IPS-18c (cell line): ENCODE data around the gene ESR2.
"Not testable (repeated sequence)": the region's sequence is repeated elsewhere in the genome, so short reads cannot be mapped to it uniquely, and the experiment has no call there.

Experiments used
- H3K4me3 ChIP-seq: 2 replicates; pipeline ENCODE4 v1.7.0; 2013; ENCODE audit warnings: low read depth, mild to moderate bottlenecking, low read length, moderate library complexity; ENCODE audit not compliant: insufficient read depth
- H3K9me3 ChIP-seq: one replicate; pipeline ENCODE4 v1.6.1; 2013; ENCODE audit warnings: mild to moderate bottlenecking, low read length, moderate library complexity; ENCODE audit not compliant: control insufficient read depth, insufficient read depth

Gene ESR2

DNA sequence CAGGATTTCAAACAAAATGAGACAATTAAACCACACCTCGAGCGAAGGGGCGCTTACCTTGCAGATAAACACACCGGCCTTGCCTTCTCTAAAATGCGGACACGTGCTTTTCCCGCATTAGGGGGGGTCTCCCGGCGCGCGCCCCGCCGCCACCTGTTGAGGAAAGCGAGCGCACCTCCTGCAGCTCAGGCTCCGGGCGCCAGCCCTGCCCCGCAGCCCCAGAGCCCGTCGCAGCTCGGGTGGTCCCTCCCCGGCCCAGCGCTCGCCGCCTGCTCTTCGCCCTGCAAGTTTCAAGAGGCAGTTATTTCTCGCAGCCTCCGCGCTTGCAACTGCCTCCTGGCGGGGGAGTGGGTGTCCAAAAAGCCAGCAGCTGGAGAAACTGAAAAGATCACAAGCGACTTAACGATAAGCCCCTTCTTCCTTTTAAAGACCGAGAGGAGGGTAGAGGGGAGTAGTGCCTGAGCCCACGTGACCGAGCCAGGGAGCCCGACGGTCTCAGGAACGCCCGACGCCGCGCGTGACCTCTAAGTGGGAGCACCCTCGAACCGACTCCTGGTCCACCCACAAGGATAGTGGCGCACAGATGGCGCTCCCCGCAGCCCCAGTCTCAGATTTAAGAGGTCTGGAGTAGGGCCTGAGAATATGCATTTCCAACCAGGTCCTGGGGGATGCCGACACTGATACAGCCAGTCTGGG is at the start of gene ESR2:
Gene ESR2 (minus strand): TSS at position 396 of the 696 bp plus-strand sequence. CDS start 11,386 bp downstream, outside the sequence.
- Histone ChIP-seq H3K4me3 (peak within 1 kb of the TSS; percentile 58), H3K9me3 (no peaks in the 10 kb centered on the region)

DNA sequence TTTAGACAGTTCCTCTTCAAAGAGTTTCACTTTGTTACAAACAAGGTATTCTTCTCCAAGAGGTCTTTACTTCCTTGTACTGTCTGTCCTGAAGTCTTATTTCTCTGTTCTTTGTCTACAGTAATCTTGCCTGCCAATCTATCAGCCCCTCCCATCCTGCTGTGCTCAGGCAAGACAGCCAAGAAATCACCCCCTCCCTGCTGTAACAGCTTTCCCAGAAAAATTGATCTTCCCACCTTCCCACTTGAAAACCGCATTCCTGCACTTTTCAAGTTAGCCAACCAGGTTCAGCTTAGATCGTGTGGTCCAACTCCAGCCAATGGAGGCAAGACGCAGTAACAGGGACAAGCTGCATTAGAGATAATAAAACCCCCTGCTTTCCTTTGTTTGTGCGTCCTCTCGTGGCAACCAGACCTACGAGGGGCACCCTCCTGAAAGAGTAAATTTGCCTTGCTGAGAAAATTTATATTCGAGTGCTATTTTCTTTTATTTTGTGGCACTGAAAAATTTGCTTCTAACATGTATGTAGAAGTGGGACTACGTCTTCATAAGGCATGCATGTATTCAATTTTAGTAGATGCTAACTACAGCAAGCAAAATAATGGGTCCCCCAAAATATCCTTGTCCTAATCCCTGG is 46.5 kb upstream of the ESR2 start:
- peaks cover 5% of the 10 kb centered on the region for H3K9me3 ChIP-seq
- H3K4me3 ChIP-seq = no peak overlapping the region

DNA sequence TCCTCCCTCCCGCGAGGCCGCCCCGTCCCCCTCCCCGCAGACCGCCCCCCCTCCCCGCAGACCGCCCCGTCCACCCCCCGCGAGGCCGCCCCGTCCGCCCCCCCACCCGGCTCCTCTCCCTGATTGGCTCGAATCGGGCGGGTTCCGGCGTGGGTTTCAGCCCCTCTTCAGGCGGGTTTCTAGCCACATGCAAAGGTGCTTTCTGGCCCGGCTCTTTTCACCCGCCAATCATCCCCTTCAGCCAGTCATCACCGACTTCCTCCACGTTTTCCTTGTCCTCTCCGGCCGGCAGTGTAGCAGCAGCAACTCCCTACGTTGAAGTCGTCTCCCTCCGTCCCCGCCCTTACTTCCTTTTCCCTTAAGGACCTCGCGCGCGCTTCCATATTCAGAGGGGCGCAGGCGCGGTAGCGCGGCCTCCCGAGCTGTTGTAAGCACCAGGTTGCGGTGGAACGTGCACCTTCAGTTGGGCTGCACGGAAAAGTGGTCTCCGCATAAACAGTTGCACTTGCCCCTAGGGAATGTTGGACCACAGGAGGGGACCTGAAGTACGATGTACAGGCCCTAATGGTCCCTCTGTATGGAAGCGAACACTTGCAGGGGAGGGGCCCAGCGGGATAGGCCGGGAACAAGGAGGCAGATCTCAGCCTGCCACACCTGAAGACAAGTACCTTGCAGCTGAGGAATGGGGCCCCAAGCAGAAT is 44.6 kb upstream of the ESR2 start:
- peaks cover 5% of the 10 kb centered on the region for H3K9me3 ChIP-seq
- peak overlapping the region; percentile 98 for H3K4me3 ChIP-seq

DNA sequence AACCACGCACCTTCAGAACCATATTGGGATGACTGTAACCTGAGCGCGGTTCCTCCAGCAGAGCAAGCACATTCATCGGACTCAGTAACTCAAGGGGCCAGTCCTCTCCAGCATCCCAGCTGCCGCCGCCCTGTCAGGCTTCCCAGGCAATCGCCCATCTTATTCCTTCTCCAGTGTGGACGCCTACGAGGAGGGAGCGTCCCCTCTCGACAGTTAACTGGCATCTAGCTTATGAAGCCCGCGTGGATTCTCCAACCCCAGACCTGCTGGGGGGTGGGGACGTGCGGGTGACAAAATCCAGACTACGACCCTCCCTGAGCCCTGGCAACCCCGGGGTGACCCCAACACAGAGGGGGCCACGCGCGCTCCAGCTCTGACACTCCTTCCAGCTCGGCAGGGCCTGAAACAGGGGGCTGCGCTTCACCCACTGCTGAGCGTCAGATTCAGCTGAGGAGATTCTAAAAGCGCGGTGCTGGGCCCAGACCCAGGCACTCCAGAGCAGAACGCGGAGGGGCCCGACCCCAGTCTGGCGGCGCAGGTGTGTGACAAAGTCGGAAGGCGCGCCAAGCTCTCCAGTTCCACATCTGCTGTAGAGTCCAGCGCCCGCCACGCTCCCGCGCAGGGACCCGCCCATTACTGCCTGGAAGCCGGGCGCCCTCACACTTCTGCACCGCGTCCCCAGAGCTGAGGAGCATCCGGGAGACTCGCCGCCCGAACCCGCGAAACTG is 43.9 kb upstream of the ESR2 start:
- Histone ChIP-seq H3K9me3 (peaks cover 5% of the 10 kb centered on the region), H3K4me3 (peak overlapping the region; percentile 98)

DNA sequence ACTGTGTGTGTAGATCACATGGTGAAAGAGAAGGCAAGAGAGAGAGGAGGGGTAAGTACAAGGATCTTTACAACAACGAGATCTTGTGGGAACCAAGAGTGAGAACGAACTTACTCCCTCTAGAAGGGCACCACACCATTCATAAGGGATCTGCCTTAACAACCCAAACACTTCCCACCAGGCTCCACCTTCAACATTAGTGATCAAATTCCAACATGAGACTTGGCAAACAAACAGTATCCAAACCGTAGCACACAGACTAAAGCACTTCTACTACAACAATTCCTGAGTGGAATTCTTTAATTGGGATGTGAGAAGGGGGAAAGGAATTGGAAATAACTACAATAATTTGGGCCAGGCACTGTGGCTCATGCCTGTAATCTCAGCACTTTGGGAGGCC is 35.0 kb upstream of the ESR2 start:
- Histone ChIP-seq H3K4me3 (no peak overlapping the region), H3K9me3 (no peaks in the 10 kb centered on the region)

DNA sequence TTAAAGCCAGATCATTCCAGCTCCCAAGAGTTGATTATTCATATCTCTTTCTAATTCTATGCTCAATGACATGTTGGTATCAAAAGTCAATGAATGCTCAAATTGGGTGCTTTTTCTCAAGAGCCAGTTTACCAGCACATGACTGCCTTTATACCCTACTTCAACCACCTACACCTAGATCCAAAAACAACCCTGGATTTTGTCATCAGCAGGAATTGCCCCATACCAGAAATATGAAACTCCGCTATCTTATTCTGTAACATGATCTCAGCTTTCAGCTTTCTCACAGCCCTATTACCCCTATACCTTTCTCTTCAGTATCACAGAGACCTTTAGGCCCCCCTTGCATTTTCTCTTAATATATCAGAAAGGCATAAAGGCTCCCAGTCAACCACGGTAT is 32.3 kb upstream of the ESR2 start:
- no peak overlapping the region for H3K4me3 ChIP-seq
- H3K9me3 ChIP-seq = no peaks in the 10 kb centered on the region

DNA sequence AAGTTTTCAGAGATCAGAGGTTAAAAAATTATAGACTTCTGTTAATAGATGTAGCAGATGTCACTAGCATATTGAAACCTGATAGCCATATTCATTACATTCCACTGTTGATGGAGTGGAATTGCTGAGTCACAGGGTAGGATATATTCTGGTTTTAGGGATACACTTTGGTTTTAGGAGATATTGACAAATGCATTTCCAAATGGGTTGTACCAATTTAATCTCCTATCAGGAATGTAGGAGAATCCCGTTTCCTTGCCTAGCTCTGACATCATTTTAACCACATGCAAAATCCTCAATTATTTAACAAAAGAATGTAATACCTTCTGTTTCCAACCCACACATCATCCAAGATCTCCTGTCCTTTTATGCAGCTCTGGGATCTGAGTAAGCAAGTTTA is 30.7 kb upstream of the ESR2 start:
- Histone ChIP-seq H3K9me3 (no peaks in the 10 kb centered on the region), H3K4me3 (no peak overlapping the region)

DNA sequence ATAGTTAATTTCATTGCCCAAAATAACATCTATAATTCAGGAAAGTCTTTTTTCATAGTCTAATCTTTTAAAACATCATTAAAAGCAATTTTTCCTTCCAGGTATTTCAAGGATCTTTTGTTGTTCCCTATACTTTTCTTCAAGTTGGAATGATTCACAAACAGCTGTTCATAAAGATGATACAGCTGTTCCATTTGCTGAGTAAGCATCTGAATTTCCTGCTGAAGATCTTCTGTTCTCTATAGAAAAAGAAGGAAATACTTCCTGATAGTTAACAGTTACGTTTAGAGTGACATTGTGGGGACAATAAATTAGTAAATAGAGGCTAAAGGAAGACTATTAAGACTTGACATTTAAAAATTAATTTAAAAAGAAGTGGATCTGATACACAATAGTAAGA is 30.3 kb upstream of the ESR2 start:
- H3K4me3 ChIP-seq = no peak overlapping the region
- no peaks in the 10 kb centered on the region for H3K9me3 ChIP-seq

DNA sequence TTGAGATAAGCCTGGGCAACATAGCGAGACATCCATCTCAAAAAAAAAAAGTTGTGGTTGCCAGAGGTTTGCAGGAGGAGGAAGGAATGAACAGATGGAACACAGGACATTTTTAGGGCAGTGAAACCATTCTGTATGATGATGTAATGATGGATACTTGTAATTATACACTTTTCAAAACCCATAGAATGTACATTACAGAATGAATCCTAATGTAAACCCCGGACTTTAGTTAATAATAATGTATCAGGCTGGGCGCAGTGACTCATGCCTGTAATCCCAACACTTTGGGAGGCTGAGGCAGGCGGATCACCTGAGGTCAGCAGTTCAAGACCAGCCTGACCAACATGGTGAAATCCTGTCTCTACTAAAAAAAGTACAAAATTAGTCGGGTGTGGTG is 26.2 kb upstream of the ESR2 start:
- not testable (repeated sequence) for H3K9me3 ChIP-seq, H3K4me3 ChIP-seq

DNA sequence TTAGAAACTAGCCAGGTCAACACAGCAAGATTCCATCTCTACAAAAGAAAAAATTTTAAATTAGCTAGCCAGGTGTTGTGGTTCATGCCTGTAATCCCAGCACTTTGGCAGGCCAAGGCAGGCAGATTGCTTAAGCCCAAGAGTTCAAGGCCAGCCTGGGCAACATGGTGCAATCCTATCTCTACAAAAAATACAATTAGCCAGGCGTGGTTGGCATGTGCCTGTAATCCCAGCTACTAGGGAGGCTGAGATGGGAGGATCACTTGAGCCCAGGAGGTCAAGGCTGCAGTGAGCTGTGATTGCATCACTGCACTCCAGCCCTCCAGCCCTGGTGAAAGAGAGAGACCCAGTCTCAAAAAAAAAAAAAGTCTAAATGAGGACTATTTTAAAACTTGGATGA is 24.5 kb upstream of the ESR2 start:
- H3K9me3 ChIP-seq, H3K4me3 ChIP-seq: not testable (repeated sequence)

DNA sequence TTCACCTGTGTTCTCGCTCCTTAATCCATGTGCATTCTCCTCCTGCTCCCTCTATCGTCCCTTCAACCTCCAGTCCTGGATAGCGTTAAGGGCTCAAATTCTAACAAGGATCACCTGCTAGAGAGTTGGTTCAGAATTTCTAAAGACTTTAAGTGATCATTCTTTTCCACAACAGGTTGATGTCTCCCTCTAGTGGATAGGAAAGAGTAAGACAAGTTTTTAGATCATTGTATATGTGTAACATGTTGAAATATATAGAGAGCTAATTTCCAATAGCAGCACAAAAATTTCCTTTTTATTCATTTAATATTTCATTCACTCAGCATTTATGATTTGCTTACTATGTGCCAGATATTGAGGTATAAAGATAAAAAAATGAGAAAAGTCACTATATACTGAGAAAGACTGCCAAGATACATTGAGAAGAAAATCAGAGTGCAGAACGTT is 9.3 kb upstream of the ESR2 start:
- Histone ChIP-seq H3K9me3 (no peaks in the 10 kb centered on the region), H3K4me3 (no peak overlapping the region)

DNA sequence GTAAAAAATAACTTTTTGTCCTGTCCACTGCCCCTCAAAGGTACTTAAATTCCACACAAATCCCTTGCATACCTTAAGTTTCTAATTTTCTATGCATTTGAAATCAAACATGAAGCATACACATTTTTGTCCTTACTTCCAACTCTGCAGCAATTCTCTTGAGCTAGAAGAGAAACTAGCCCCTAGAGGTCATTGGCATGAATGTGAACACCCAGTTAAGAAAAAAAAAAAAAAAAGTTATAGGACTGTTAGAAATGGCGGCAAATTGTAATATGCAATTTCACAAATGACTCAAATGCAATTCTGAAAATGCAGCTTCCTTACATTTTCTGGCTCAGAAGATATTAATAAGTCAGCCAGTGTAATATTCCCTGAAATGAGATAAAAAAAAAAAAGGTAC is 4.6 kb upstream of the ESR2 start:
- H3K4me3 ChIP-seq = no peak overlapping the region
- H3K9me3 ChIP-seq = no peaks in the 10 kb centered on the region

DNA sequence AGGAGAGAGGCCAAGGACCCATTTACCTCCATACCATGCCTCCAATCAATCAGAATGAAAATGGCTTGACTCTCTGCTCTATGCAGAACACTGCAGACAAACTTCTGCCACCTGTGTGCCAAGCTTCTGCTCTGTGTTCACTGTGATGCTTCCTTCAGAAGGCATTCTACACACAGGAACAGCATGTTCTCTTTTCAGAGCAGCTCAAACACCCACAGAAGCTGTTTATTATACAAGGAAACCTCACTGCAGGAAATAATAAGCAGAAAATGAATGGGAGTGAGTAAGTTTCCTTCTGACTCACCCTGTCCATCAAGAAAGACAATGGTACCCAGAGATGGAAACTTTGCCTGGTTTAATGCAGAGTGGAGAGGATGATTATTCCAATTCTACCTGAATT is 2.4 kb upstream of the ESR2 start:
- H3K4me3 ChIP-seq = no peak overlapping the region
- no peaks in the 10 kb centered on the region for H3K9me3 ChIP-seq

DNA sequence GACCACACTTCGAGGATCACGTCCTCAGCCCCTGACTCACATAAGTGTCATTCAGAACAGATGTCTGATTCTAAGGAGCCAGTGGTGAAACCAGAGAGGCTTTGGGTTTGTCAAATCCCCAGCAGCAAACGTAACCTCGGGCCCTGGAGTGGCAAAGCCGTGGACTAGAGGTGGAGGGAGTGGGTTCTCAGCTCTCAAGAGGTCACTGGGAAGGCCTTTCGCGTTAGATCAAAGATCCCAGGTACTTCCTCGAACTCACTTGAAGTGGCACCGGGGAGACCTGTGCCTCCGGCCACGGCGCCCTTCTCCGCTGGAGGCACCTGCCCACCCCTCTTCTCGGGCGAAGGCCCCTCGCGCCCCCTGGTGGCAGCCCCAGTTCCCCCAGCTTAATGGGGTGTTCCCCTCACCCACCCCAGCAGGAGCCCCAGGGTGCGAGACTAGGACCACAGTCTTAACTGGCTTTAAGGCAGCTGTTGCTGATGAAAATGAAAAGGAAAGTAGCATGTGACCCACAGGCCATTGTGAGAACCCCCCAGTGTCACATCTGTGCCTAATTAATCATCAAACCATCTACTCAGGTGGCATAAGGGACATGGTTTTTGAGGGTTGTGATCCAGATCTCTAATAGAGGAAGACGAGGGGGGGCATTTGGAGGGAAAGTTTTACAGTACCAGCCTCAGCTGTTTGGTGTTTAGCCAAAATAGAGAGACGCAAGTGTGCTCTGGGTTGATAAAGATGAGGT is 672 bp upstream of the ESR2 start:
- Histone ChIP-seq H3K9me3 (no peaks in the 10 kb centered on the region), H3K4me3 (peak overlapping the region; percentile 58)

DNA sequence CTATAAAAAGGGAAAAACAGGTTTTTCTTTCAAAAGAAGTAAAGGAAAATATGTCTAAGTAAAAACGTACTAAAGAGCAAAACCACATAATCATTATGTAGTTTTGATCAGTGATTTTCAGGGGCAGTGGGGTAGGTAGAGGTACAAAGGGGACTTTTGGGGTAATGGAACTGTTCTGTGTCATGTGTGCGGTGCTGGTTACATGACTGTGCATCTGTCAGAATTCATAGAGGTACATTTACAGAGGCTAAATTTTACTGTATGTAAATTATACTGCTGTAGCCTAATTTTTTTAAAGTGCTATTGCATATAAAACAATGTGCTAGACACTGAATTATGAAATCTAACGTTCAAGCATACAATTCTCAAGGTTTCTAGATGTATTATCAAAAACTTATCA is 2.0 kb downstream of the ESR2 start:
- Histone ChIP-seq H3K4me3 (no peak overlapping the region), H3K9me3 (no peaks in the 10 kb centered on the region)

DNA sequence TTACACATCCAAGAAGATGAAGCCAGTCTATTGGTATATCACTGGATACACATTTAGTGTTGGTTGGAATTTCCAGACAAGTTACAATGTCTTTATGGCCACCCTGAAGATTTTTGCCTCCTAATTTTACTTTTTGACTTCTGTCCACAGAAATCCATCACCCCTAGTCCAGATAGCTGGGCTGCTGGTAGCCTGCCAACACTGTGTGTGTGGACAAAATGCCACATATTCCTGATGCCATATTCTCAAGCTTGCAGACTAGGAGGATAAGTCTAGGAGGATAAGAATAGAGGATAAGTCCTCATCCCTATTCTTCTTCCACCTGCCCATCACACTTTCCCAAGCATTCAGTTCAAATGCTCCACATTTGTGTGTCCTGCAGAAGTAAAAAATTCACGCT is 4.6 kb downstream of the ESR2 start:
- no peak overlapping the region for H3K4me3 ChIP-seq
- H3K9me3 ChIP-seq = peaks cover 2% of the 10 kb centered on the region

DNA sequence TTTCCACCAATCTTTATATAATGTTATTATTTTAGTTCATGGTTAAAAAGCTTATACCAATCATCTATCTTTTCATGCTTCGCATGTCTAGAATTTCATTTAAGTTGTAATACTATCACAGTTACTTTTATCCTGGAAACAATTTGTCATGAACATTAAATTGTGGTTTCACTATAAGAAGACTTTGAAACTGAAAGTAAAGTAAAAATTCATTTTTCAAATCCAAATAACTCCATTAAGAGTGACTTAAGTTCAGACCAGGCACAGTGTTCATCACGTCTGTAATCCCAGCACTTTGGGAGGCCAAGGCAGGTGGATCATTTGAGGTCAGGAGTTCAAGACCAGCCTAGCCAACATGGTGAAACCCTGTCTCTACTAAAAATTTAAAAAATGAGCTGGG is 12.4 kb downstream of the ESR2 start:
- H3K4me3 ChIP-seq = no peak overlapping the region
- H3K9me3 ChIP-seq = peaks cover 2% of the 10 kb centered on the region
